ENCODE data around the gene TNPO1. TPM values are rescaled to one million over a fixed set of nuclear protein-coding genes. Genes with fewer than 3 reads are reported as not detected.

TNPO1 gene
- total and polyA plus RNA-seq, 2 of the 13 experiments (the other 11 are each of a cell fraction or from before 2014, with no cell fraction given) = 26.7 to 123 TPM

DNA sequence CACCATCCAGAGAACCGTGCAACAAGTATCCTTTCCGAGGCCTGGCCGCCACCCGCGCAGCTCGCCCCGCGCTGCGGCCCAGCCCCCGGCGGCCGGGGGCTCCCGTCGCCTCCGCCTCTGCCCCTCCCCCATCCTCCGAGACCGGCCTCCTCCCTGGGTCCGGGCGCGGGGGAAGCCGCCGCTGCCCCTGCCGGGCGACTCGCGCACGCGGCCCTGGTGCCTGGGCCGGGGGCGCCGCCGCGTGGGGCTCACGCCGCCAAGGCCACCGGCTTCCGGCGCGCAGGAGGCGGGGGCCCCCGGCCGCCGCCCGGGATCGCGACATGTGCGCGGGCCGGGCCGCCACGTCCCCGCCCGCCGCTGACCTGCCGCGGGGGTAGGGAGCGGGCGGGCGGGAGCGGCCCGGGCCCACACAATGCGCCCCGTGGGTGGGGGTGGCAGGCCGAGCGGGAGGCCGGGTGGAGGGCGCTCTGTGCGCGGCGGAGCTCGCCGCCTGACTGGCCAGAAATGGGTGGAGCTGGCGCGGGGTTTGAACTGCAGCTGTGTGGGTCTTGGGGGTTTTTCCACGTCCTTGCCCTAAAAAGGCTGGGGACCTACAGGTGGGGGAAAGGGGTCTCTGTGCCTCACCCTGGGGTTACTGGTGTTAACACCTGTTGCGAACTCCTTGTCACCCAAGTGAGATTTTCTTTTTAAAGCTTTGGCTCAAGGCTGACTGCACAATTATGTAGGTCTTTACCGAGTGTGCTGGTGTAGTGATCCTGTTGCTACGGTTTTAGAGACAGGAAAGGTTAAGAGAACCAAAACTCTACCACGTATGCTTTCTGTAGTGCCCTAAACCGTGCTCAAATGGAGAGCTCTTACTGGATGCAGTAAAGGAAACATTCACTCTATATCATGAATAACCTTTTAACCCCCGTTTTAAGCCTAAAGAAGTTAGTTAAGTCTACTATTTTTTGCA is 32.3 kb downstream of the TNPO1 start (continued):
- TF ChIP-seq, protein P1, sequence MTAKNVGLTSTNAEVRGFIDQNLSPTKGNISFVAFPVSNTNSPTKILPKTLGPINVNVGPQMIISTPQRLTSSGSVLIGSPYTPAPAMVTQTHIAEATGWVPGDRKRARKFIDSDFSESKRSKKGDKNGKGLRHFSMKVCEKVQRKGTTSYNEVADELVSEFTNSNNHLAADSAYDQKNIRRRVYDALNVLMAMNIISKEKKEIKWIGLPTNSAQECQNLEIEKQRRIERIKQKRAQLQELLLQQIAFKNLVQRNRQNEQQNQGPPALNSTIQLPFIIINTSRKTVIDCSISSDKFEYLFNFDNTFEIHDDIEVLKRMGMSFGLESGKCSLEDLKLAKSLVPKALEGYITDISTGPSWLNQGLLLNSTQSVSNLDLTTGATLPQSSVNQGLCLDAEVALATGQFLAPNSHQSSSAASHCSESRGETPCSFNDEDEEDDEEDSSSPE (CRISPR knock-in tag; IDR thresholded peaks at IDR 0.05) = peak; percentile 72
- TF ChIP-seq ZNF749 (CRISPR knock-in tag; IDR thresholded peaks at IDR 0.05; ENCODE audit: borderline replicate concordance) = no peak
- no peak for TF ChIP-seq EZH2 (conservative IDR thresholded peaks at IDR 0.05; ENCODE audit: low read depth, low read length)
- TF ChIP-seq ZNF12 (CRISPR knock-in tag; IDR thresholded peaks at IDR 0.05) = no peak
- no peak for TF ChIP-seq ZNF282 (IDR thresholded peaks at IDR 0.05; ENCODE audit: partially characterized antibody)
- no peak for TF ChIP-seq NR2C2 (CRISPR knock-in tag; IDR thresholded peaks at IDR 0.05; ENCODE audit: borderline replicate concordance)
- 0 out of 2 replicates have a peak, but pooled peaks have one; percentile 44 for TF ChIP-seq ZNF235 (CRISPR knock-in tag; IDR thresholded peaks at IDR 0.05; ENCODE audit: borderline replicate concordance)
- no peak for TF ChIP-seq HES4 (CRISPR knock-in tag; IDR thresholded peaks at IDR 0.05; ENCODE audit: borderline replicate concordance)
- no peak for TF ChIP-seq ZNF546 (CRISPR knock-in tag; conservative IDR thresholded peaks at IDR 0.05)
- no peak for TF ChIP-seq SMARCE1 (IDR thresholded peaks at IDR 0.05; ENCODE audit: borderline replicate concordance)
- TF ChIP-seq ZFAT (CRISPR knock-in tag; conservative IDR thresholded peaks at IDR 0.05) = 0 out of 2 replicates have a peak, but pooled peaks have one; percentile 19
- TF ChIP-seq ZNF333 (CRISPR knock-in tag; IDR thresholded peaks at IDR 0.05; ENCODE audit: borderline replicate concordance) = 0 out of 2 replicates have a peak, but pooled peaks have one; percentile 48
- no peak for TF ChIP-seq ZMYM3 (CRISPR knock-in tag; IDR thresholded peaks at IDR 0.05)
- TF ChIP-seq, protein P2, sequence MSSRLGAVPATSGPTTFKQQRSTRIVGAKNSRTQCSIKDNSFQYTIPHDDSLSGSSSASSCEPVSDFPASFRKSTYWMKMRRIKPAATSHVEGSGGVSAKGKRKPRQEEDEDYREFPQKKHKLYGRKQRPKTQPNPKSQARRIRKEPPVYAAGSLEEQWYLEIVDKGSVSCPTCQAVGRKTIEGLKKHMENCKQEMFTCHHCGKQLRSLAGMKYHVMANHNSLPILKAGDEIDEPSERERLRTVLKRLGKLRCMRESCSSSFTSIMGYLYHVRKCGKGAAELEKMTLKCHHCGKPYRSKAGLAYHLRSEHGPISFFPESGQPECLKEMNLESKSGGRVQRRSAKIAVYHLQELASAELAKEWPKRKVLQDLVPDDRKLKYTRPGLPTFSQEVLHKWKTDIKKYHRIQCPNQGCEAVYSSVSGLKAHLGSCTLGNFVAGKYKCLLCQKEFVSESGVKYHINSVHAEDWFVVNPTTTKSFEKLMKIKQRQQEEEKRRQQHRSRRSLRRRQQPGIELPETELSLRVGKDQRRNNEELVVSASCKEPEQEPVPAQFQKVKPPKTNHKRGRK (CRISPR knock-in tag; IDR thresholded peaks at IDR 0.05) = no peak
- 0 out of 2 replicates have a peak, but pooled peaks have one; percentile 11 for TF ChIP-seq ZNF329 (CRISPR knock-in tag; IDR thresholded peaks at IDR 0.05; ENCODE audit: low read depth)
- TF ChIP-seq ZNF367 (CRISPR knock-in tag; IDR thresholded peaks at IDR 0.05; ENCODE audit: borderline replicate concordance) = no peak
- TF ChIP-seq AGO2 (optimal IDR thresholded peaks at IDR 0.05; ENCODE audit: low read depth, low read length) = peak; percentile 66
- TF ChIP-seq ZBTB38 (CRISPR knock-in tag; IDR thresholded peaks at IDR 0.05) = no peak
- TF ChIP-seq, protein P3, sequence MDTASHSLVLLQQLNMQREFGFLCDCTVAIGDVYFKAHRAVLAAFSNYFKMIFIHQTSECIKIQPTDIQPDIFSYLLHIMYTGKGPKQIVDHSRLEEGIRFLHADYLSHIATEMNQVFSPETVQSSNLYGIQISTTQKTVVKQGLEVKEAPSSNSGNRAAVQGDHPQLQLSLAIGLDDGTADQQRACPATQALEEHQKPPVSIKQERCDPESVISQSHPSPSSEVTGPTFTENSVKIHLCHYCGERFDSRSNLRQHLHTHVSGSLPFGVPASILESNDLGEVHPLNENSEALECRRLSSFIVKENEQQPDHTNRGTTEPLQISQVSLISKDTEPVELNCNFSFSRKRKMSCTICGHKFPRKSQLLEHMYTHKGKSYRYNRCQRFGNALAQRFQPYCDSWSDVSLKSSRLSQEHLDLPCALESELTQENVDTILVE (CRISPR knock-in tag; IDR thresholded peaks at IDR 0.05) = no peak
- TF ChIP-seq RBFOX2 (IDR thresholded peaks at IDR 0.05; ENCODE audit: low read depth, low read length) = peak; percentile 74
- no peak for TF ChIP-seq NFIC (IDR thresholded peaks at IDR 0.05; ENCODE audit: low read length)
- TF ChIP-seq, protein P4, sequence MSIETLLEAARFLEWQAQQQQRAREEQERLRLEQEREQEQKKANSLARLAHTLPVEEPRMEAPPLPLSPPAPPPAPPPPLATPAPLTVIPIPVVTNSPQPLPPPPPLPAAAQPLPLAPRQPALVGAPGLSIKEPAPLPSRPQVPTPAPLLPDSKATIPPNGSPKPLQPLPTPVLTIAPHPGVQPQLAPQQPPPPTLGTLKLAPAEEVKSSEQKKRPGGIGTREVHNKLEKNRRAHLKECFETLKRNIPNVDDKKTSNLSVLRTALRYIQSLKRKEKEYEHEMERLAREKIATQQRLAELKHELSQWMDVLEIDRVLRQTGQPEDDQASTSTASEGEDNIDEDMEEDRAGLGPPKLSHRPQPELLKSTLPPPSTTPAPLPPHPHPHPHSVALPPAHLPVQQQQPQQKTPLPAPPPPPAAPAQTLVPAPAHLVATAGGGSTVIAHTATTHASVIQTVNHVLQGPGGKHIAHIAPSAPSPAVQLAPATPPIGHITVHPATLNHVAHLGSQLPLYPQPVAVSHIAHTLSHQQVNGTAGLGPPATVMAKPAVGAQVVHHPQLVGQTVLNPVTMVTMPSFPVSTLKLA (IDR thresholded peaks at IDR 0.05) = no peak
- TF ChIP-seq, protein P5, sequence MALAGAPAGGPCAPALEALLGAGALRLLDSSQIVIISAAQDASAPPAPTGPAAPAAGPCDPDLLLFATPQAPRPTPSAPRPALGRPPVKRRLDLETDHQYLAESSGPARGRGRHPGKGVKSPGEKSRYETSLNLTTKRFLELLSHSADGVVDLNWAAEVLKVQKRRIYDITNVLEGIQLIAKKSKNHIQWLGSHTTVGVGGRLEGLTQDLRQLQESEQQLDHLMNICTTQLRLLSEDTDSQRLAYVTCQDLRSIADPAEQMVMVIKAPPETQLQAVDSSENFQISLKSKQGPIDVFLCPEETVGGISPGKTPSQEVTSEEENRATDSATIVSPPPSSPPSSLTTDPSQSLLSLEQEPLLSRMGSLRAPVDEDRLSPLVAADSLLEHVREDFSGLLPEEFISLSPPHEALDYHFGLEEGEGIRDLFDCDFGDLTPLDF (CRISPR knock-in tag; IDR thresholded peaks at IDR 0.05) = no peak
